PFSK-1 (cell line): Measurements from ENCODE around the gene BTBD9.

ENCODE experiments used
- FOXP2 ChIP-seq: optimal IDR thresholded peaks from 2 replicates; pipeline ENCODE3; 2011; ENCODE audit warnings: borderline replicate concordance, control low read depth, inconsistent platforms; ENCODE audit not compliant: insufficient read depth; ENCODE audit errors: extremely low read length, extremely low read depth
- POLR2AphosphoS5 ChIP-seq: IDR thresholded peaks from 2 replicates; pipeline ENCODE4 v1.6.1; 2012; ENCODE audit warnings: low read depth, mild to moderate bottlenecking, control low read depth, low read length, moderate library complexity
- SIN3A ChIP-seq: IDR thresholded peaks from 2 replicates; pipeline ENCODE4 v1.6.1; 2012; ENCODE audit warnings: mild to moderate bottlenecking, low read length, moderate library complexity, borderline replicate concordance; ENCODE audit not compliant: insufficient read depth
- TAF1 ChIP-seq: IDR thresholded peaks from 2 replicates; pipeline ENCODE4 v1.6.1; 2012; ENCODE audit warnings: low read length, control low read depth, borderline replicate concordance; ENCODE audit not compliant: insufficient read depth
- TF ChIP-seq, protein P1 (sequence below), 2 experiments: IDR thresholded peaks; 2 replicates each; pipeline versions ENCODE4 v1.6.1 to v1.8.0; 2011 to 2012; ENCODE audit warnings: low read depth in 2 of 2, low read length in 2 of 2, control low read depth in 1 of 2, inconsistent platforms in 1 of 2, mild to moderate bottlenecking in 1 of 2, moderate library complexity in 1 of 2; ENCODE audit not compliant: insufficient read depth in 1 of 2

BTBD9 gene

DNA sequence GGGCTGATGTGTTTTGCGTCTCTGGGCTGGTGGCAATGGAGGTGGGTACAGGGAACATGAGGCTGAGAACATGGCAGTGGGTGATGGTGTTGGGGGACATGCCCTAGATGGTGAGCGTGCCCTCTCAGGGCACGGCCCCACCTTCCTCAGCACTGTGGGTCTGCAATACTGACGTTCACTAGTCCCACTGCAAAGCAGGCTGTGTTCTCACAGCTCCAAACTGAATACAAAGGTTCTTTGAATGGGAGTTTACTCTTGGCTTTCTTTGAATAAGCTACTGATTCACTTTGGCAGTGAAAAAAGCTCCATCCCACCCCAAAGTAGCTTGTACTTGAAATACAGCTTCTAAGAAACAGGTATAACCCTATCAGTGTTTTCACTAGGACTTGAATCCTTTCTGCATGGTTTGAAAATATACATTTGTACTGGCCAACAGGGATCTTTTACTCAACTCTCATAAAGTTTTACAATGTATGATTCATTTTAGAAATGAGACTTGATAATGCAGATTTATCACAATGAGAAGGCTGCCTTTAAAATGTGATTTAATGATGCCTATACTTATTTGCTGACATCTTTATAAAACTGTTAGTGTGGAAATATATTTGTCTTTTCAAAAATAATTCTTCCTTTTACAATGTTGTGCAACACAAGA lies 419.5 kb downstream of the BTBD9 start:
- TF ChIP-seq TAF1 (no peak), FOXP2 (no peak), POLR2AphosphoS5 (no peak), SIN3A (no peak)
- TF ChIP-seq, protein P1, sequence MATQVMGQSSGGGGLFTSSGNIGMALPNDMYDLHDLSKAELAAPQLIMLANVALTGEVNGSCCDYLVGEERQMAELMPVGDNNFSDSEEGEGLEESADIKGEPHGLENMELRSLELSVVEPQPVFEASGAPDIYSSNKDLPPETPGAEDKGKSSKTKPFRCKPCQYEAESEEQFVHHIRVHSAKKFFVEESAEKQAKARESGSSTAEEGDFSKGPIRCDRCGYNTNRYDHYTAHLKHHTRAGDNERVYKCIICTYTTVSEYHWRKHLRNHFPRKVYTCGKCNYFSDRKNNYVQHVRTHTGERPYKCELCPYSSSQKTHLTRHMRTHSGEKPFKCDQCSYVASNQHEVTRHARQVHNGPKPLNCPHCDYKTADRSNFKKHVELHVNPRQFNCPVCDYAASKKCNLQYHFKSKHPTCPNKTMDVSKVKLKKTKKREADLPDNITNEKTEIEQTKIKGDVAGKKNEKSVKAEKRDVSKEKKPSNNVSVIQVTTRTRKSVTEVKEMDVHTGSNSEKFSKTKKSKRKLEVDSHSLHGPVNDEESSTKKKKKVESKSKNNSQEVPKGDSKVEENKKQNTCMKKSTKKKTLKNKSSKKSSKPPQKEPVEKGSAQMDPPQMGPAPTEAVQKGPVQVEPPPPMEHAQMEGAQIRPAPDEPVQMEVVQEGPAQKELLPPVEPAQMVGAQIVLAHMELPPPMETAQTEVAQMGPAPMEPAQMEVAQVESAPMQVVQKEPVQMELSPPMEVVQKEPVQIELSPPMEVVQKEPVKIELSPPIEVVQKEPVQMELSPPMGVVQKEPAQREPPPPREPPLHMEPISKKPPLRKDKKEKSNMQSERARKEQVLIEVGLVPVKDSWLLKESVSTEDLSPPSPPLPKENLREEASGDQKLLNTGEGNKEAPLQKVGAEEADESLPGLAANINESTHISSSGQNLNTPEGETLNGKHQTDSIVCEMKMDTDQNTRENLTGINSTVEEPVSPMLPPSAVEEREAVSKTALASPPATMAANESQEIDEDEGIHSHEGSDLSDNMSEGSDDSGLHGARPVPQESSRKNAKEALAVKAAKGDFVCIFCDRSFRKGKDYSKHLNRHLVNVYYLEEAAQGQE (IDR thresholded peaks at IDR 0.05; ENCODE audit: insufficient read depth in 1 of 2, low read depth in 2 of 2, low read length in 2 of 2) = no peak

DNA sequence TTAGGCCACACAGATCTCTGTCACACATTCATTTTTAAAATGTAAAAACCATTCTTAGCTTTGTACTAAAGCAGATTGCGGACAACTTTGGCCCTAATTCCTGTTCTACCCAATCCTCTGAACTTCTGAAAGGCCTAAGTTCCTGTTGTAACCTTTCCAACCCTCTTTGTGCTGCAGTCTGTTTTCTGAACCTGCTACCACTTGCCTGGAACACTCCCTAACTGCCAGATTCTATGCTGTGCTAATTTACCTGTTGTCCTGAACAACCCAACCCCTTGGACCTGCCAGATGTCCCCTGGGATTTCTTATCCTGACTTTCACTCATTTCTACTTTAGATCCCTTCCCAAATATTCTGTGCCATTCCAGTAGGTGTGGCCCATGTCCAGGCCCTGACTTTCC lies 421.5 kb downstream of the BTBD9 start:
- TF ChIP-seq SIN3A (no peak), FOXP2 (no peak), TAF1 (no peak), POLR2AphosphoS5 (no peak)
- TF ChIP-seq, protein P1 (IDR thresholded peaks at IDR 0.05; ENCODE audit: insufficient read depth in 1 of 2, low read depth in 2 of 2, low read length in 2 of 2) = no peak

DNA sequence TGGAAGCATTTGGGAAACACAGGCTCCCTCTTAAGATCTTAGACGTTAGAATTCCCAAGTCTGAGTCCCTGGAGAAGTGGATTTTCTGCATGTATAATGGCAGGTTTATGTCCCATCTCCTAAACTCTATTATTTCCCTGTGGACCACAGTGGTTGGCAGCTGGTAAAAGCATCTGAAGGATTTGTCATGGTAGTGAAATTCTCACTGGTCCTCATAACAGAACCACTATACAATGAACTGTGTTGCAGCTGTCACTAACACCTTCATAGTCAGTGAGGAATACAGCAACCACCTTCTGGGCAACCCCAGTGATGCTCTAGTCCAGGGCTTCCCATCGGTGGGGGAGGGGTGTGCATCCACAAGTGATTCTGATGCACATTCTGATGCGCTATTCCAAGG lies 423.3 kb downstream of the BTBD9 start:
- no peak for TF ChIP-seq SIN3A
- TF ChIP-seq TAF1 = no peak
- TF ChIP-seq FOXP2 = no peak
- TF ChIP-seq, protein P1 (IDR thresholded peaks at IDR 0.05; ENCODE audit: insufficient read depth in 1 of 2, low read depth in 2 of 2, low read length in 2 of 2) = no peak
- no peak for TF ChIP-seq POLR2AphosphoS5

DNA sequence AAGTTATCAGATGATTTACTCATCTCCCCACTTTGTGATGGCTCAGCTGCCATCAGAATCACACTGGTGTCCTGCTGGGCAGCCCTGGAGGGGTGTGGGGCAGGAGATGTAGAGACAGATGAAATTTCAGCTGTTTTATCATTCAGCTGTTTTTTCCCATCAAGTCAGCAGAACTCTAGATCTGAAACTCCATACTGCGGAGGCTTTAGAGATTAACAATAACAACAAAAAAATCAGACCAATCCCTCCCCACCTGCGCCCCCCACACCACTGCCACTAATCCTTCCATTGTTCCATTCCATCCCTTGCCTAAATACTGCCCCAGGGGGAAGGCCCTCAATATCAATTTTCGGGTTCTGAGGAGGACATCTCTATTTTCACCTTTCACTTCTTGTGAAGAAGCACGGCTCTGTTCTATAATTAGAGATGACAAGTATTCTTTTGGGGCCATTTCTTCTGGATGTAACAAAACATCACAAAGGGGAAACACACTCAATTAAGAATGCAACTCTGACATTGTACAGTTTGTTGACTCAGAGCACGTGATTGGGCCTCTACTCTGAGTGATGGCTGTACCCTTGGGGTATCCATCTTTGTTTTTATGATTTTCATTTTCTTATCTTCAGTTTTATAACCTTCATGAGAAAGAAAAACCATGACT lies 423.9 kb downstream of the BTBD9 start:
- TF ChIP-seq FOXP2 = no peak
- TF ChIP-seq, protein P1 (IDR thresholded peaks at IDR 0.05; ENCODE audit: insufficient read depth in 1 of 2, low read depth in 2 of 2, low read length in 2 of 2) = no peak
- TF ChIP-seq SIN3A = no peak
- no peak for TF ChIP-seq TAF1
- TF ChIP-seq POLR2AphosphoS5 = no peak

DNA sequence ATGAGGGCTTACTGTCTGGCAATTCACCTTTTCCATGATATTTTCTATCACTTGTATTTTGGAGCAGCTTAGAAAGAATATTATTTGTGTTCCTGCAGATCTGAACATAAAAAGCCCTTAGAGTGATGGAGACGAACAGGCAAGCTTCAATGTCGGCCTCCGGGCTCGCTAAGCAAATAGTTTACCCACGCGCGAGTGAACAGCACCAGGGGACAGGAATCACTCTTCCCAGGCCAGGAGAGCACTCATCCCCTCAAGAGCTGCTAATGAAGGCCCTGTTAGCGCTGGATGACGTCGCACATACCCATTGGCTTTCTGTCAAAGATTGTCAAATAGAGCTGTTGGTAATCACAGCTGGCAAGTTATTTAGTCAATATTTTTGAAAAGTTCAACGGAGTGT lies 424.5 kb downstream of the BTBD9 start:
- TF ChIP-seq, protein P1 (IDR thresholded peaks at IDR 0.05; ENCODE audit: insufficient read depth in 1 of 2, low read depth in 2 of 2, low read length in 2 of 2) = no peak
- TF ChIP-seq FOXP2 (no peak), TAF1 (no peak), SIN3A (no peak), POLR2AphosphoS5 (no peak)
